SK-N-SH (cell line): ENCODE results near the gene GLUL. TPM values are rescaled to one million over a fixed set of nuclear protein-coding genes. Genes with fewer than 3 reads are reported as not detected.

ENCODE experiments used
- CTCF ChIA-PET: fragments of 300-600, 350-600 bp; formaldehyde crosslinking; extraction: SDS; loops from one replicate; lab custom pipeline; 2021; lab: Yijun Ruan, JAX
- POLR2A ChIA-PET: fragments of 350-600 bp; sonication (Branson Sonifier 250); formaldehyde crosslinking; extraction: SDS; loops from one replicate; lab custom pipeline; 2020; ENCODE audit warnings: antibody characterized with exemption, inconsistent platforms; lab: Yijun Ruan, JAX
- DNase-seq: peaks from one replicate; pipeline ENCODE4 v3.0.0; 2012
- H2AFZ ChIP-seq: fragments of 200-600 bp; sonication (generic); 2 replicates; pipeline ENCODE4 v1.8.1; 2016; ENCODE audit warnings: antibody characterized with exemption, mild to moderate bottlenecking, low read depth
- H3F3A ChIP-seq: fragments of 200-600 bp; sonication (generic); replicated peaks from 2 replicates; pipeline ENCODE3; 2016; ENCODE audit warnings: antibody characterized with exemption, mild to moderate bottlenecking; ENCODE audit not compliant: insufficient read depth
- H3K27ac ChIP-seq, 2 experiments: fragments of 200-500 bp in 1 of 2; fragments of 200-600 bp in 1 of 2; sonication (Bioruptor generic) in 1 of 2; sonication (generic), shearing (Covaris generic) in 1 of 2; 2 replicates each; pipeline versions ENCODE4 v1.5.1 to v1.6.1; 2014 to 2016; ENCODE audit warnings: low read depth in 2 of 2, inconsistent platforms in 1 of 2, low read length in 1 of 2, mild to moderate bottlenecking in 1 of 2, mixed read lengths in 1 of 2
- H3K27me3 ChIP-seq: fragments of 200-600 bp; sonication (generic), shearing (Covaris generic); 2 replicates; pipeline ENCODE4 v1.6.1; 2016; ENCODE audit warnings: mixed run types; ENCODE audit not compliant: insufficient read depth
- H3K36me3 ChIP-seq, 2 experiments: fragments of 200-500 bp in 1 of 2; fragments of 200-600 bp in 1 of 2; sonication (Bioruptor generic) in 1 of 2; sonication (generic) in 1 of 2; replicated peaks in 1 of 2; 2 replicates each; pipeline versions ENCODE3 to v1.5.1; 2014 to 2016; ENCODE audit warnings: low read length in 1 of 2, mild to moderate bottlenecking in 1 of 2; ENCODE audit not compliant: insufficient read depth in 2 of 2, control insufficient read depth in 1 of 2
- H3K4me1 ChIP-seq, 2 experiments: fragments of 200-500 bp in 1 of 2; fragments of 200-600 bp in 1 of 2; sonication (Bioruptor generic) in 1 of 2; sonication (generic), shearing (Covaris generic) in 1 of 2; 2 replicates each; pipeline versions ENCODE4 v1.5.1 to v1.6.1; 2014 to 2016; ENCODE audit warnings: low read depth in 1 of 2, low read length in 1 of 2, mixed run types in 1 of 2; ENCODE audit not compliant: insufficient read depth in 2 of 2, control insufficient read depth in 1 of 2
- H3K4me2 ChIP-seq: fragments of 200-600 bp; sonication (generic), shearing (Covaris generic); 2 replicates; pipeline ENCODE4 v1.6.1; 2017; ENCODE audit warnings: mixed run types
- H3K4me3 ChIP-seq, 2 experiments: fragments of 200-500 bp in 1 of 2; fragments of 200-600 bp in 1 of 2; sonication (Bioruptor generic) in 1 of 2; sonication (generic), shearing (Covaris generic) in 1 of 2; 2 replicates each; pipeline versions ENCODE4 v1.5.1 to v1.8.1; 2014 to 2016; ENCODE audit warnings: low read depth in 2 of 2, inconsistent platforms in 1 of 2, low read length in 1 of 2, mild to moderate bottlenecking in 1 of 2, mixed read lengths in 1 of 2, moderate library complexity in 1 of 2
- H3K79me2 ChIP-seq: fragments of 200-600 bp; sonication (generic); 2 replicates; pipeline ENCODE4 v1.8.1; 2017; ENCODE audit warnings: mild to moderate bottlenecking; ENCODE audit not compliant: insufficient read depth
- H3K9ac ChIP-seq: fragments of 200-600 bp; sonication (generic); 2 replicates; pipeline ENCODE4 v1.6.1; 2017; ENCODE audit warnings: mixed run types
- H3K9me2 ChIP-seq: fragments of 200-600 bp; sonication (generic); 2 replicates; pipeline ENCODE4 v1.6.1; 2017; ENCODE audit warnings: mixed run types
- H3K9me3 ChIP-seq: fragments of 200-600 bp; sonication (generic); 2 replicates; pipeline ENCODE4 v1.6.1; 2017; ENCODE audit warnings: mixed run types, mild to moderate bottlenecking, moderate library complexity
- H4K20me1 ChIP-seq: fragments of 200-600 bp; sonication (generic); 2 replicates; pipeline ENCODE4 v1.6.1; 2017; ENCODE audit warnings: mild to moderate bottlenecking, mixed run types; ENCODE audit not compliant: insufficient read depth
- EP300 ChIP-seq, 2 experiments: IDR thresholded peaks; 2 replicates each; pipeline versions ENCODE4 v1.4.0 to v1.6.1; 2012; ENCODE audit warnings: borderline replicate concordance in 1 of 2, low read depth in 1 of 2, low read length in 1 of 2
- FOSL2 ChIP-seq: IDR thresholded peaks from 2 replicates; pipeline ENCODE4 v1.4.0; 2012; ENCODE audit warnings: low read depth, mild to moderate bottlenecking, moderate library complexity, borderline replicate concordance
- FOXM1 ChIP-seq: IDR thresholded peaks from 2 replicates; pipeline ENCODE4 v1.4.0; 2012; ENCODE audit warnings: low read depth, mild to moderate bottlenecking
- GABPA ChIP-seq: IDR thresholded peaks from 2 replicates; pipeline ENCODE4 v1.4.0; 2012; ENCODE audit warnings: low read depth, mild to moderate bottlenecking
- IRF3 ChIP-seq: fragments of 150-350 bp; IDR thresholded peaks from 2 replicates; pipeline ENCODE4 v1.6.1; 2016; ENCODE audit warnings: mild to moderate bottlenecking, low read depth, low read length
- MEF2A ChIP-seq: IDR thresholded peaks from 2 replicates; pipeline ENCODE4 v1.4.0; 2012; ENCODE audit warnings: low read depth, borderline replicate concordance
- MXI1 ChIP-seq: IDR thresholded peaks from 2 replicates; pipeline ENCODE4 v1.6.1; 2012; ENCODE audit warnings: mild to moderate bottlenecking, low read depth, low read length, improper control_type of control experiment
- PBX3 ChIP-seq: IDR thresholded peaks from 2 replicates; pipeline ENCODE4; 2012
- POLR2AphosphoS5 ChIP-seq: IDR thresholded peaks from 2 replicates; pipeline ENCODE4 v1.6.1; 2012; ENCODE audit warnings: low read depth, low read length
- RAD21 ChIP-seq: IDR thresholded peaks from 2 replicates; pipeline ENCODE4 v1.6.1; 2012; ENCODE audit warnings: mild to moderate bottlenecking, low read length
- RFX5 ChIP-seq: IDR thresholded peaks from 2 replicates; pipeline ENCODE4 v1.6.1; 2012; ENCODE audit warnings: mild to moderate bottlenecking, improper control_type of control experiment, low read length
- RXRA ChIP-seq: IDR thresholded peaks from 2 replicates; pipeline ENCODE4 v1.4.0; 2012; ENCODE audit warnings: low read depth, mild to moderate bottlenecking, borderline replicate concordance
- SIN3A ChIP-seq: IDR thresholded peaks from 2 replicates; pipeline ENCODE4 v1.6.1; 2012; ENCODE audit warnings: low read depth, mild to moderate bottlenecking, low read length, moderate library complexity, borderline replicate concordance
- TAF1 ChIP-seq: IDR thresholded peaks from 2 replicates; pipeline ENCODE4 v1.6.1; 2012; ENCODE audit warnings: low read depth, mild to moderate bottlenecking, low read length, moderate library complexity, borderline replicate concordance
- TEAD4 ChIP-seq: IDR thresholded peaks from 2 replicates; pipeline ENCODE4 v1.4.0; 2012; ENCODE audit warnings: mild to moderate bottlenecking, borderline replicate concordance; ENCODE audit not compliant: insufficient read depth
- WGBS: methylation state at CpG from one replicate; pipeline ENCODE4 v1.1.6; 2017; ENCODE audit warnings: low lambda C conversion rate; 5-methylcytosine and 5-hydroxymethylcytosine counted together
- polyA plus RNA-seq, 3 experiments: library from polyadenylated mRNA; depleted of rRNA; stranded (reverse); fragments of >200 nt; gene quantifications; 2 replicates each; pipeline ENCODE4 v1.2.3, GENCODE V29; 2012
- TF ChIP-seq, protein P1 (sequence below): fragments of 150-350 bp; IDR thresholded peaks from 2 replicates; pipeline ENCODE4 v1.6.1; 2017; ENCODE audit warnings: antibody characterized with exemption, low read length, low read depth, borderline replicate concordance
- TF ChIP-seq, protein P2 (sequence below): IDR thresholded peaks from 2 replicates; pipeline ENCODE4 v1.6.1; 2012; ENCODE audit warnings: mild to moderate bottlenecking, low read depth, low read length, moderate library complexity

GLUL gene
- polyA plus RNA-seq, 1 of the 3 experiments (the other 2 are of a cell fraction): 107 TPM

DNA sequence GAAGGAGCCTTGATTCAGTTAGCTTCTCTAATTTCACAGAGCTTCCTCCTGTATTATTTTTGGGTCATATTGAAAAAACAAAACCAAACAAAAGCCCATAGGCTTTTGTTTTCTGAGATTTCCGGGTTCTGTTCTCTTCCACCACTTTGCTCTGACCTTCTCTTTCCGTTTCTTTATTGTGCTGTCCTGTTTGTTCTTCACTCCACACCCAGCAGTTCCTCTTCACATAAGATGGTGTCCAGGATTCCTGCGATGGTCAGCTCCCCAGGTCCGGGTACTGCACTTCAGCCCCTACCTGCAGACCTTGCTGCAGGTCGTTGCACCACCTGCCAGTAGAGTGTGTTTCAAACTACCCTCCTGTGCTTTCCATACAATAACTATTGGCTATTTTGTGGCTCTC, 44.6 kb downstream of the GLUL start:
- Histone ChIP-seq H3K9ac (no peak overlapping the region), H3K4me2 (no peak overlapping the region), H3K36me3 (no peaks in the 10 kb centered on the region)
- TF ChIP-seq, protein P1, sequence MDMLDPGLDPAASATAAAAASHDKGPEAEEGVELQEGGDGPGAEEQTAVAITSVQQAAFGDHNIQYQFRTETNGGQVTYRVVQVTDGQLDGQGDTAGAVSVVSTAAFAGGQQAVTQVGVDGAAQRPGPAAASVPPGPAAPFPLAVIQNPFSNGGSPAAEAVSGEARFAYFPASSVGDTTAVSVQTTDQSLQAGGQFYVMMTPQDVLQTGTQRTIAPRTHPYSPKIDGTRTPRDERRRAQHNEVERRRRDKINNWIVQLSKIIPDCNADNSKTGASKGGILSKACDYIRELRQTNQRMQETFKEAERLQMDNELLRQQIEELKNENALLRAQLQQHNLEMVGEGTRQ: no peak
- no peak for TF ChIP-seq MXI1
- TF ChIP-seq TAF1: no peak
- no peak for TF ChIP-seq MEF2A
- TF ChIP-seq FOSL2: no peak
- TF ChIP-seq PBX3: no peak
- no peak for TF ChIP-seq RFX5
- no peak for TF ChIP-seq SIN3A
- TF ChIP-seq RXRA: no peak
- TF ChIP-seq EP300 (IDR thresholded peaks at IDR 0.05; ENCODE audit: borderline replicate concordance in 1 of 2, low read depth in 1 of 2, low read length in 1 of 2): no peak
- no peak for TF ChIP-seq TEAD4
- TF ChIP-seq, all 33 proteins: peak for 0
- 39% methylated on average over 5 of the region's 5 CpGs for WGBS
- Histone ChIP-seq H4K20me1 (no peaks in the 10 kb centered on the region), H3K9me2 (no peaks in the 10 kb centered on the region), H3K4me1 (no peaks in the 10 kb centered on the region), H3F3A (no peaks in the 10 kb centered on the region), H3K27ac (no peak overlapping the region), H3K79me2 (no peaks in the 10 kb centered on the region), H2AFZ (no peak overlapping the region), H3K9me3 (no peaks in the 10 kb centered on the region), H3K27me3 (no peaks in the 10 kb centered on the region), H3K4me3 (no peak overlapping the region)
- no peak for DNase-seq
- ChIA-PET POLR2A (no interaction called here), CTCF (no interaction called here)

- no peak for DNase-seq
- no peak overlapping the region for H3K4me2 ChIP-seq
- no peaks in the 10 kb centered on the region for H4K20me1 ChIP-seq
- no peak overlapping the region for H3K9ac ChIP-seq
- H3K4me3 ChIP-seq: no peak overlapping the region
- no peaks in the 10 kb centered on the region for H3K9me2 ChIP-seq
- H3K9me3 ChIP-seq: no peaks in the 10 kb centered on the region
- no peaks in the 10 kb centered on the region for H3K4me1 ChIP-seq
- 44% methylated on average over 10 of the region's 10 CpGs for WGBS
- H3K27ac ChIP-seq: no peak overlapping the region
- no peak overlapping the region for H2AFZ ChIP-seq
- no peaks in the 10 kb centered on the region for H3K27me3 ChIP-seq
- H3K36me3 ChIP-seq: no peaks in the 10 kb centered on the region
- H3F3A ChIP-seq: no peaks in the 10 kb centered on the region
- ChIA-PET CTCF (interaction anchor here (0.7 to 1.7 kb wide), 3 partner anchors 14 to 197 kb away, joined by 3 to 9 read pairs (median 3); no protein-coding TSS in a partner anchor), POLR2A (no interaction called here)
- no peaks in the 10 kb centered on the region for H3K79me2 ChIP-seq
- TF ChIP-seq RAD21: no peak
- TF ChIP-seq, protein P2, sequence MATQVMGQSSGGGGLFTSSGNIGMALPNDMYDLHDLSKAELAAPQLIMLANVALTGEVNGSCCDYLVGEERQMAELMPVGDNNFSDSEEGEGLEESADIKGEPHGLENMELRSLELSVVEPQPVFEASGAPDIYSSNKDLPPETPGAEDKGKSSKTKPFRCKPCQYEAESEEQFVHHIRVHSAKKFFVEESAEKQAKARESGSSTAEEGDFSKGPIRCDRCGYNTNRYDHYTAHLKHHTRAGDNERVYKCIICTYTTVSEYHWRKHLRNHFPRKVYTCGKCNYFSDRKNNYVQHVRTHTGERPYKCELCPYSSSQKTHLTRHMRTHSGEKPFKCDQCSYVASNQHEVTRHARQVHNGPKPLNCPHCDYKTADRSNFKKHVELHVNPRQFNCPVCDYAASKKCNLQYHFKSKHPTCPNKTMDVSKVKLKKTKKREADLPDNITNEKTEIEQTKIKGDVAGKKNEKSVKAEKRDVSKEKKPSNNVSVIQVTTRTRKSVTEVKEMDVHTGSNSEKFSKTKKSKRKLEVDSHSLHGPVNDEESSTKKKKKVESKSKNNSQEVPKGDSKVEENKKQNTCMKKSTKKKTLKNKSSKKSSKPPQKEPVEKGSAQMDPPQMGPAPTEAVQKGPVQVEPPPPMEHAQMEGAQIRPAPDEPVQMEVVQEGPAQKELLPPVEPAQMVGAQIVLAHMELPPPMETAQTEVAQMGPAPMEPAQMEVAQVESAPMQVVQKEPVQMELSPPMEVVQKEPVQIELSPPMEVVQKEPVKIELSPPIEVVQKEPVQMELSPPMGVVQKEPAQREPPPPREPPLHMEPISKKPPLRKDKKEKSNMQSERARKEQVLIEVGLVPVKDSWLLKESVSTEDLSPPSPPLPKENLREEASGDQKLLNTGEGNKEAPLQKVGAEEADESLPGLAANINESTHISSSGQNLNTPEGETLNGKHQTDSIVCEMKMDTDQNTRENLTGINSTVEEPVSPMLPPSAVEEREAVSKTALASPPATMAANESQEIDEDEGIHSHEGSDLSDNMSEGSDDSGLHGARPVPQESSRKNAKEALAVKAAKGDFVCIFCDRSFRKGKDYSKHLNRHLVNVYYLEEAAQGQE: no peak
- no peak for TF ChIP-seq POLR2AphosphoS5
- no peak for TF ChIP-seq EP300 (IDR thresholded peaks at IDR 0.05; ENCODE audit: borderline replicate concordance in 1 of 2, low read depth in 1 of 2, low read length in 1 of 2)
- no peak for TF ChIP-seq TEAD4
- no peak for TF ChIP-seq FOXM1
- TF ChIP-seq SIN3A: no peak
- TF ChIP-seq GABPA: no peak
- TF ChIP-seq IRF3: no peak
- TF ChIP-seq MEF2A: no peak
These were observed 51.1 kb downstream of the GLUL start for GRCh38 chr1:182340233-182341058.
